IPS-18a (cell line): Measurements from ENCODE around the gene HDC.

Experiments
- H3K27ac ChIP-seq: one replicate; pipeline ENCODE4 v1.5.1; 2013; ENCODE audit warnings: low read length
- H3K27me3 ChIP-seq: one replicate; pipeline ENCODE4 v1.6.1; 2013; ENCODE audit warnings: mild to moderate bottlenecking, low read length; ENCODE audit not compliant: control insufficient read depth, insufficient read depth
- H3K36me3 ChIP-seq: one replicate; pipeline ENCODE4 v1.6.1; 2013; ENCODE audit warnings: low read depth, low read length; ENCODE audit not compliant: control insufficient read depth
- H3K4me1 ChIP-seq: one replicate; pipeline ENCODE4 v1.6.1; 2013; ENCODE audit warnings: low read depth, low read length; ENCODE audit not compliant: control insufficient read depth
- H3K4me3 ChIP-seq: one replicate; pipeline ENCODE4 v1.5.1; 2013; ENCODE audit warnings: low read length
- H3K9ac ChIP-seq: one replicate; pipeline ENCODE4 v1.6.1; 2013; ENCODE audit warnings: mild to moderate bottlenecking, low read length, moderate library complexity
- H3K9me3 ChIP-seq: one replicate; pipeline ENCODE4 v1.6.1; 2013; ENCODE audit warnings: low read depth, low read length; ENCODE audit not compliant: control insufficient read depth

The HDC gene

GRCh38 chr15:50277370-50277769 is 11.8 kb upstream of the HDC start:
- H3K27ac ChIP-seq, result no peak overlapping the region
- no peak overlapping the region for H3K4me3 ChIP-seq
- no peaks in the 10 kb centered on the region for H3K36me3 ChIP-seq
- no peaks in the 10 kb centered on the region for H3K9me3 ChIP-seq
- no peak overlapping the region for H3K9ac ChIP-seq
- H3K27me3 ChIP-seq, result no peaks in the 10 kb centered on the region
- H3K4me1 ChIP-seq, result no peaks in the 10 kb centered on the region

GRCh38 chr15:50275908-50276307 is 10.4 kb upstream of the HDC start:
- Histone ChIP-seq H3K27ac (no peak overlapping the region), H3K9me3 (no peaks in the 10 kb centered on the region), H3K4me3 (no peak overlapping the region), H3K4me1 (no peaks in the 10 kb centered on the region), H3K9ac (no peak overlapping the region), H3K27me3 (no peaks in the 10 kb centered on the region), H3K36me3 (no peaks in the 10 kb centered on the region)

- H3K4me1 ChIP-seq, result no peaks in the 10 kb centered on the region
- no peak overlapping the region for H3K9ac ChIP-seq
- H3K27me3 ChIP-seq, result no peaks in the 10 kb centered on the region
- H3K9me3 ChIP-seq, result no peaks in the 10 kb centered on the region
- no peak overlapping the region for H3K4me3 ChIP-seq
- no peaks in the 10 kb centered on the region for H3K36me3 ChIP-seq
- no peak overlapping the region for H3K27ac ChIP-seq
These were observed 9.6 kb upstream of the HDC start for GRCh38 chr15:50275091-50275490.

GRCh38 chr15:50267577-50267976 is 2.1 kb upstream of the HDC start:
- Histone ChIP-seq H3K27ac (no peak overlapping the region), H3K9me3 (no peaks in the 10 kb centered on the region), H3K4me1 (no peaks in the 10 kb centered on the region), H3K9ac (no peak overlapping the region), H3K36me3 (no peaks in the 10 kb centered on the region), H3K4me3 (no peak overlapping the region), H3K27me3 (no peaks in the 10 kb centered on the region)

GRCh38 chr15:50262533-50262932 is 3.0 kb downstream of the HDC start:
- Histone ChIP-seq H3K9me3 (no peaks in the 10 kb centered on the region), H3K36me3 (no peaks in the 10 kb centered on the region), H3K27ac (no peak overlapping the region), H3K27me3 (no peaks in the 10 kb centered on the region), H3K9ac (no peak overlapping the region), H3K4me1 (no peaks in the 10 kb centered on the region), H3K4me3 (no peak overlapping the region)

GRCh38 chr15:50261981-50262380 is 3.5 kb downstream of the HDC start:
- Histone ChIP-seq H3K9ac (no peak overlapping the region), H3K36me3 (no peaks in the 10 kb centered on the region), H3K9me3 (no peaks in the 10 kb centered on the region), H3K4me3 (no peak overlapping the region), H3K27ac (no peak overlapping the region), H3K27me3 (no peaks in the 10 kb centered on the region), H3K4me1 (no peaks in the 10 kb centered on the region)

- no peaks in the 10 kb centered on the region for H3K4me1 ChIP-seq
- no peaks in the 10 kb centered on the region for H3K36me3 ChIP-seq
- no peak overlapping the region for H3K27ac ChIP-seq
- H3K27me3 ChIP-seq, result no peaks in the 10 kb centered on the region
- H3K4me3 ChIP-seq, result no peak overlapping the region
- H3K9me3 ChIP-seq, result no peaks in the 10 kb centered on the region
- H3K9ac ChIP-seq, result no peak overlapping the region
These were observed 4.5 kb downstream of the HDC start for GRCh38 chr15:50260969-50261496.

GRCh38 chr15:50259276-50259675 is 6.2 kb downstream of the HDC start:
- H3K36me3 ChIP-seq, result no peaks in the 10 kb centered on the region
- H3K4me3 ChIP-seq, result no peak overlapping the region
- no peaks in the 10 kb centered on the region for H3K4me1 ChIP-seq
- no peaks in the 10 kb centered on the region for H3K9me3 ChIP-seq
- no peaks in the 10 kb centered on the region for H3K27me3 ChIP-seq
- no peak overlapping the region for H3K27ac ChIP-seq
- no peak overlapping the region for H3K9ac ChIP-seq

- no peak overlapping the region for H3K9ac ChIP-seq
- no peaks in the 10 kb centered on the region for H3K27me3 ChIP-seq
- H3K4me3 ChIP-seq, result no peak overlapping the region
- no peak overlapping the region for H3K27ac ChIP-seq
- H3K9me3 ChIP-seq, result no peaks in the 10 kb centered on the region
- no peaks in the 10 kb centered on the region for H3K4me1 ChIP-seq
- H3K36me3 ChIP-seq, result no peaks in the 10 kb centered on the region
These were observed 7.6 kb downstream of the HDC start for GRCh38 chr15:50257924-50258323.

GRCh38 chr15:50257332-50257731 is 8.2 kb downstream of the HDC start:
- H3K27ac ChIP-seq, result no peak overlapping the region
- H3K4me3 ChIP-seq, result no peak overlapping the region
- H3K36me3 ChIP-seq, result no peaks in the 10 kb centered on the region
- no peaks in the 10 kb centered on the region for H3K4me1 ChIP-seq
- H3K9ac ChIP-seq, result no peak overlapping the region
- no peaks in the 10 kb centered on the region for H3K27me3 ChIP-seq
- H3K9me3 ChIP-seq, result no peaks in the 10 kb centered on the region

- Histone ChIP-seq H3K36me3 (no peaks in the 10 kb centered on the region), H3K9ac (no peak overlapping the region), H3K4me3 (no peak overlapping the region), H3K27me3 (no peaks in the 10 kb centered on the region), H3K27ac (no peak overlapping the region), H3K4me1 (no peaks in the 10 kb centered on the region), H3K9me3 (no peaks in the 10 kb centered on the region)
These were observed 9.1 kb downstream of the HDC start for GRCh38 chr15:50256188-50257041.

- Histone ChIP-seq H3K27me3 (no peaks in the 10 kb centered on the region), H3K9me3 (no peaks in the 10 kb centered on the region), H3K4me3 (no peak overlapping the region), H3K9ac (no peak overlapping the region), H3K36me3 (no peaks in the 10 kb centered on the region), H3K27ac (no peak overlapping the region), H3K4me1 (no peaks in the 10 kb centered on the region)
These were observed 13.0 kb downstream of the HDC start for GRCh38 chr15:50252556-50252955.
